Tibial nerve (tissue), 3 donors: Measurements from ENCODE around the gene ADGRL3.

Experiments
- POLR2A ChIP-seq, 2 donors: fragments of 450-650 bp; IDR thresholded peaks; one replicate each; pipeline ENCODE4 v1.6.1; 2017; ENCODE audit warnings: antibody characterized with exemption in 2 of 2, mild to moderate bottlenecking in 2 of 2, moderate library complexity in 2 of 2
- TF ChIP-seq, protein P1 (sequence below), 5 experiments: fragments of 200-600 bp in 3 of 5; fragments of 450-650 bp in 2 of 5; sonication (generic) in 3 of 5; IDR thresholded peaks; one replicate each; pipeline ENCODE4 v1.5.1; 2016 to 2019; ENCODE audit warnings: antibody characterized with exemption in 5 of 5, mild to moderate bottlenecking in 3 of 5, moderate library complexity in 2 of 5

DNA sequence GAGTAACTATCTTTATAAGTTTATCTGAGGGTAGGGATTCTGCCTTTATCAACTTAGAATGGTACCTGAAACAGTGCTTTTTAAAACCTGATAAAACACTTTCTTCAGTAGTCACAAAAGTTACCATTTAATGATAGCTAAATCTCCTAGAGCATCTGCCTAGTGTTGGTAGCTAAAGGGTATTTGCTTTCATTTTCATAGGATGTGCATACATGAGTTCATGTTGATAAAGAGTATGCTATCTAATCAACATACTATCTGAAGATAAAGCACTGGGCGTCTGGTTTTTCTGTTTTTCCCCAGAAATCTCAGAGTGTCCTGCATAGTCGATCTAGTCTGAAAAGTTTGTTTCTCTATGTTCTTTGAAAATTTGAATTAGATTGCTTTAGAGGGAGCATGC is 75.1 kb downstream of the ADGRL3 start:
- TF ChIP-seq POLR2A (IDR thresholded peaks at IDR 0.05), result no peak
- TF ChIP-seq, protein P1, sequence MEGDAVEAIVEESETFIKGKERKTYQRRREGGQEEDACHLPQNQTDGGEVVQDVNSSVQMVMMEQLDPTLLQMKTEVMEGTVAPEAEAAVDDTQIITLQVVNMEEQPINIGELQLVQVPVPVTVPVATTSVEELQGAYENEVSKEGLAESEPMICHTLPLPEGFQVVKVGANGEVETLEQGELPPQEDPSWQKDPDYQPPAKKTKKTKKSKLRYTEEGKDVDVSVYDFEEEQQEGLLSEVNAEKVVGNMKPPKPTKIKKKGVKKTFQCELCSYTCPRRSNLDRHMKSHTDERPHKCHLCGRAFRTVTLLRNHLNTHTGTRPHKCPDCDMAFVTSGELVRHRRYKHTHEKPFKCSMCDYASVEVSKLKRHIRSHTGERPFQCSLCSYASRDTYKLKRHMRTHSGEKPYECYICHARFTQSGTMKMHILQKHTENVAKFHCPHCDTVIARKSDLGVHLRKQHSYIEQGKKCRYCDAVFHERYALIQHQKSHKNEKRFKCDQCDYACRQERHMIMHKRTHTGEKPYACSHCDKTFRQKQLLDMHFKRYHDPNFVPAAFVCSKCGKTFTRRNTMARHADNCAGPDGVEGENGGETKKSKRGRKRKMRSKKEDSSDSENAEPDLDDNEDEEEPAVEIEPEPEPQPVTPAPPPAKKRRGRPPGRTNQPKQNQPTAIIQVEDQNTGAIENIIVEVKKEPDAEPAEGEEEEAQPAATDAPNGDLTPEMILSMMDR (IDR thresholded peaks at IDR 0.05), result no peak
